Activated naive CD8-positive, alpha-beta T cell treated with anti-CD3 and anti-CD28 coated beads for 36 hours (primary cell): ENCODE measurements around the gene PPIA. TPM values are rescaled to one million over a fixed set of nuclear protein-coding genes. Genes with fewer than 3 reads are reported as not detected.
"Not testable (repeated sequence)": the region's sequence is repeated elsewhere in the genome, so short reads cannot be mapped to it uniquely, and the experiment has no call there.

Experiments
- DNase-seq: peaks from one replicate; pipeline ENCODE4 v3.0.0; 2021
- H3K27ac Mint-ChIP-seq: one replicate; pipeline ENCODE4 v1.8.0; 2022; ENCODE audit warnings: mild to moderate bottlenecking, moderate library complexity, mixed read lengths
- H3K27me3 Mint-ChIP-seq: one replicate; pipeline ENCODE4 v1.8.0; 2022; ENCODE audit warnings: mild to moderate bottlenecking, mixed read lengths
- H3K36me3 Mint-ChIP-seq: one replicate; pipeline ENCODE4 v1.8.0; 2021; ENCODE audit warnings: mild to moderate bottlenecking, mixed read lengths
- H3K4me1 Mint-ChIP-seq: one replicate; pipeline ENCODE4 v1.8.0; 2021; ENCODE audit warnings: mixed read lengths
- H3K4me3 Mint-ChIP-seq: one replicate; pipeline ENCODE4 v1.8.0; 2022; ENCODE audit warnings: mild to moderate bottlenecking, moderate library complexity, mixed read lengths
- H3K9me3 Mint-ChIP-seq: one replicate; pipeline ENCODE4 v1.8.0; 2022; ENCODE audit warnings: mixed read lengths
- total RNA-seq, 2 experiments: library from RNA; stranded (reverse); gene quantifications; one replicate each; pipeline ENCODE4 v1.2.3, GENCODE V29; 2021

Gene PPIA
- total RNA-seq, 2 experiments from 2014 or later, result 3,010 to 3,071 TPM

- Mint-ChIP-seq H3K9me3 (no peaks in the 10 kb centered on the region), H3K4me1 (peaks cover 2% of the 10 kb centered on the region), H3K27me3 (no peaks in the 10 kb centered on the region), H3K27ac (no peak overlapping the region), H3K4me3 (no peak overlapping the region), H3K36me3 (no peaks in the 10 kb centered on the region)
- no peak for DNase-seq
Observed at GRCh38 chr7:44814919-44815318, 18.4 kb downstream of the PPIA start.

- Mint-ChIP-seq H3K36me3 (peaks cover 7% of the 10 kb centered on the region), H3K27me3 (no peaks in the 10 kb centered on the region), H3K9me3 (no peaks in the 10 kb centered on the region), H3K4me3 (no peak overlapping the region), H3K27ac (no peak overlapping the region), H3K4me1 (peaks cover 2% of the 10 kb centered on the region)
- no peak for DNase-seq
Observed at GRCh38 chr7:44819292-44819691, 22.8 kb downstream of the PPIA start.

GRCh38 chr7:44823255-44823781 is 26.8 kb downstream of the PPIA start:
- Mint-ChIP-seq H3K9me3 (no peaks in the 10 kb centered on the region), H3K36me3 (peaks cover 7% of the 10 kb centered on the region), H3K4me3 (no peak overlapping the region), H3K27me3 (no peaks in the 10 kb centered on the region), H3K27ac (peak overlapping the region; percentile 70), H3K4me1 (peaks cover 16% of the 10 kb centered on the region)
- no peak for DNase-seq

GRCh38 chr7:44824894-44825526 is 28.5 kb downstream of the PPIA start:
- Mint-ChIP-seq H3K9me3 (no peaks in the 10 kb centered on the region), H3K27ac (peak overlapping the region; percentile 75), H3K4me1 (peaks cover 16% of the 10 kb centered on the region), H3K27me3 (no peaks in the 10 kb centered on the region), H3K4me3 (no peak overlapping the region), H3K36me3 (peaks cover 8% of the 10 kb centered on the region)
- no peak for DNase-seq

- H3K36me3 Mint-ChIP-seq, result peaks cover 11% of the 10 kb centered on the region
- H3K4me3 Mint-ChIP-seq, result no peak overlapping the region
- H3K9me3 Mint-ChIP-seq, result no peaks in the 10 kb centered on the region
- no peak for DNase-seq
- no peaks in the 10 kb centered on the region for H3K27me3 Mint-ChIP-seq
- H3K4me1 Mint-ChIP-seq, result peaks cover 16% of the 10 kb centered on the region
- H3K27ac Mint-ChIP-seq, result no peak overlapping the region
Observed at GRCh38 chr7:44827567-44827966, 31.1 kb downstream of the PPIA start.

- no peak overlapping the region for H3K4me3 Mint-ChIP-seq
- peaks cover 39% of the 10 kb centered on the region for H3K36me3 Mint-ChIP-seq
- H3K4me1 Mint-ChIP-seq, result peaks cover 21% of the 10 kb centered on the region
- no peaks in the 10 kb centered on the region for H3K27me3 Mint-ChIP-seq
- no peak for DNase-seq
- H3K27ac Mint-ChIP-seq, result peak overlapping the region; percentile 8
- H3K9me3 Mint-ChIP-seq, result no peaks in the 10 kb centered on the region
Observed at GRCh38 chr7:44838751-44839150, 42.3 kb downstream of the PPIA start.

GRCh38 chr7:44842675-44843074 is 46.2 kb downstream of the PPIA start:
- not testable (repeated sequence) for H3K9me3 Mint-ChIP-seq, H3K27me3 Mint-ChIP-seq, DNase-seq, H3K27ac Mint-ChIP-seq, H3K4me3 Mint-ChIP-seq
- Mint-ChIP-seq H3K4me1 (peaks cover 48% of the 10 kb centered on the region), H3K36me3 (peaks cover 37% of the 10 kb centered on the region)

- H3K27ac Mint-ChIP-seq, H3K9me3 Mint-ChIP-seq, H3K27me3 Mint-ChIP-seq, H3K4me3 Mint-ChIP-seq, DNase-seq: not testable (repeated sequence)
- peaks cover 48% of the 10 kb centered on the region for H3K4me1 Mint-ChIP-seq
- peaks cover 38% of the 10 kb centered on the region for H3K36me3 Mint-ChIP-seq
Observed at GRCh38 chr7:44843440-44843839, 47.0 kb downstream of the PPIA start.

GRCh38 chr7:44845451-44845850 is 49.0 kb downstream of the PPIA start:
- Mint-ChIP-seq H3K27me3 (no peaks in the 10 kb centered on the region), H3K9me3 (no peaks in the 10 kb centered on the region), H3K4me1 (peaks cover 54% of the 10 kb centered on the region), H3K4me3 (peak overlapping the region; percentile 97), H3K36me3 (peaks cover 38% of the 10 kb centered on the region), H3K27ac (no peak overlapping the region)
- no peak for DNase-seq

GRCh38 chr7:44846390-44846789 is 49.9 kb downstream of the PPIA start:
- Mint-ChIP-seq H3K4me3 (peak overlapping the region; percentile 97), H3K27ac (peak overlapping the region; percentile 99), H3K36me3 (peaks cover 34% of the 10 kb centered on the region), H3K4me1 (peaks cover 55% of the 10 kb centered on the region)
- H3K27me3 Mint-ChIP-seq, H3K9me3 Mint-ChIP-seq, DNase-seq: not testable (repeated sequence)

GRCh38 chr7:44846816-44847508 is 50.5 kb downstream of the PPIA start:
- no peaks in the 10 kb centered on the region for H3K9me3 Mint-ChIP-seq
- peaks cover 29% of the 10 kb centered on the region for H3K36me3 Mint-ChIP-seq
- no peak for DNase-seq
- H3K4me3 Mint-ChIP-seq, result peak overlapping the region; percentile 97
- H3K27ac Mint-ChIP-seq, result peak overlapping the region; percentile 99
- H3K4me1 Mint-ChIP-seq, result peaks cover 52% of the 10 kb centered on the region
- H3K27me3 Mint-ChIP-seq, result no peaks in the 10 kb centered on the region

GRCh38 chr7:44847509-44847919 is 51.0 kb downstream of the PPIA start:
- DNase-seq, result peak; percentile 91
- Mint-ChIP-seq H3K4me3 (peak overlapping the region; percentile 97), H3K9me3 (no peaks in the 10 kb centered on the region), H3K36me3 (peaks cover 26% of the 10 kb centered on the region), H3K27ac (peak overlapping the region; percentile 99), H3K27me3 (no peaks in the 10 kb centered on the region), H3K4me1 (peaks cover 47% of the 10 kb centered on the region)

- H3K36me3 Mint-ChIP-seq, result peaks cover 22% of the 10 kb centered on the region
- peak within 1 kb of the TSS; percentile 100 for H3K27ac Mint-ChIP-seq
- no peaks in the 10 kb centered on the region for H3K9me3 Mint-ChIP-seq
- peaks cover 42% of the 10 kb centered on the region for H3K4me1 Mint-ChIP-seq
- peak within 1 kb of the TSS; percentile 97 for H3K4me3 Mint-ChIP-seq
- peak; percentile 100 for DNase-seq
- no peaks in the 10 kb centered on the region for H3K27me3 Mint-ChIP-seq
Observed at GRCh38 chr7:44847920-44848634, 51.6 kb downstream of the PPIA start, which contains the start of gene H2AZ2. TSS of gene H2AZ2 (minus strand) at chr7:44848087. CDS start at chr7:44847971, 116 bp downstream.

GRCh38 chr7:44849259-44849884 is 52.9 kb downstream of the PPIA start:
- H3K36me3 Mint-ChIP-seq, result peaks cover 20% of the 10 kb centered on the region
- H3K27ac Mint-ChIP-seq, result peak overlapping the region; percentile 100
- H3K27me3 Mint-ChIP-seq, result no peaks in the 10 kb centered on the region
- peak overlapping the region; percentile 97 for H3K4me3 Mint-ChIP-seq
- peaks cover 45% of the 10 kb centered on the region for H3K4me1 Mint-ChIP-seq
- H3K9me3 Mint-ChIP-seq, result no peaks in the 10 kb centered on the region
- no peak for DNase-seq
